Upper lobe of left lung (tissue), 4 donors: Measurements from ENCODE around the gene GYPB.
"Not testable (repeated sequence)": the region's sequence is repeated elsewhere in the genome, so short reads cannot be mapped to it uniquely, and the experiment has no call there.

ENCODE experiments used
- CTCF ChIP-seq, 6 experiments: fragments of 450-650 bp in 4 of 6; fragments of 200-600 bp in 2 of 6; sonication (generic) in 2 of 6; IDR thresholded peaks; one replicate each; pipeline ENCODE4 v1.5.1; 2016 to 2019; ENCODE audit warnings: antibody characterized with exemption in 6 of 6
- POLR2AphosphoS5 ChIP-seq, 2 donors: sonication (generic); formaldehyde crosslinking; IDR thresholded peaks; one replicate each; pipeline ENCODE4 v1.5.1; 2017; ENCODE audit warnings: antibody characterized with exemption in 2 of 2

- TF ChIP-seq CTCF, POLR2AphosphoS5 (IDR thresholded peaks at IDR 0.05): not testable (repeated sequence)
Measured at GRCh38 chr4:143950967-143951366, 68.2 kb downstream of the GYPB start.
